Gastrocnemius medialis (tissue), 4 donors: ENCODE measurements around the gene TMEM132C. TPM values are rescaled to one million over a fixed set of nuclear protein-coding genes. Genes with fewer than 3 reads are reported as not detected.

ENCODE experiments used
- ATAC-seq, 2 donors: fragments of 150-250 bp; one replicate each; pipeline ENCODE4 v1.9.1; 2016
- DNase-seq, 2 donors: peaks; one replicate each; pipeline ENCODE4 v3.0.0-alpha.2; 2019
- H3K27ac ChIP-seq, 4 donors: fragments of 200-600 bp; sonication (generic); 1 replicate in 1 of 4; 2 replicates in 3 of 4; pipeline ENCODE4 v1.5.1; 2016 to 2018; ENCODE audit warnings: mild to moderate bottlenecking in 2 of 4, moderate library complexity in 1 of 4
- H3K27me3 ChIP-seq, 3 donors: fragments of 200-600 bp; sonication (generic) in 2 of 3; 1 replicate in 1 of 3; 2 replicates in 2 of 3; pipeline versions ENCODE4 v1.5.1 to v1.6.0; 2016 to 2019; ENCODE audit warnings: mild to moderate bottlenecking in 1 of 3, moderate library complexity in 1 of 3
- H3K36me3 ChIP-seq, 2 donors: fragments of 200-600 bp; sonication (generic) in 1 of 2; one replicate each; pipeline ENCODE4 v1.5.1; 2017 to 2018
- H3K4me1 ChIP-seq, 2 donors: fragments of 200-600 bp; sonication (generic) in 1 of 2; one replicate each; pipeline ENCODE4 v1.5.1; 2016 to 2017; ENCODE audit warnings: mild to moderate bottlenecking in 2 of 2
- H3K4me3 ChIP-seq, 4 donors: fragments of 200-600 bp; sonication (generic) in 3 of 4; 1 replicate in 1 of 4; 2 replicates in 3 of 4; pipeline ENCODE4 v1.5.1; 2016 to 2019; ENCODE audit warnings: mild to moderate bottlenecking in 2 of 4
- H3K9me3 ChIP-seq, 3 donors: fragments of 200-600 bp; sonication (generic) in 2 of 3; 1 replicate in 1 of 3; 2 replicates in 2 of 3; pipeline ENCODE4 v1.5.1; 2016 to 2019
- CTCF ChIP-seq, 5 experiments: fragments of 450-650 bp in 3 of 5; fragments of 200-600 bp in 2 of 5; sonication (generic) in 2 of 5; IDR thresholded peaks in 4 of 5; conservative IDR thresholded peaks in 1 of 5; 1 replicate in 4 of 5; 2 replicates in 1 of 5; pipeline ENCODE4 v1.5.1; 2016 to 2019; ENCODE audit warnings: antibody characterized with exemption in 5 of 5, mild to moderate bottlenecking in 3 of 5, moderate library complexity in 3 of 5
- POLR2A ChIP-seq, 2 donors: fragments of 450-650 bp; IDR thresholded peaks; one replicate each; pipeline ENCODE4 v1.6.1; 2017; ENCODE audit warnings: antibody characterized with exemption in 2 of 2, mild to moderate bottlenecking in 2 of 2, moderate library complexity in 2 of 2
- in situ Hi-C, 4 donors: fragments of 200-750 bp; cut with MboI; loops; one replicate each; pipeline versions ENCODE4 v1.15.0 to v1.8.0; 2017; ENCODE audit warnings: low sequenced_read_pairs in 4 of 4
- intact Hi-C: fragments of 100-400 bp; cut with DNase I; formaldehyde crosslinking; loops from one replicate; pipeline ENCODE4 v1.15.1; 2023; ENCODE audit warnings: low total_unique reads
- total RNA-seq, 4 donors: library from RNA; depleted of rRNA; stranded (reverse); fragments of >200 nt; gene quantifications; one replicate each; pipeline versions ENCODE4 v1.1.0 to v1.2.3, GENCODE V29; 2016

TMEM132C gene
- total RNA-seq, 4 donors from 2014 or later, result 0.24 to 0.82 (median 0.68) TPM

- Histone ChIP-seq H3K27ac (no peak overlapping the region), H3K9me3 (no peaks in the 10 kb centered on the region), H3K27me3 (peaks cover 0 to 10% (median 0%) of the 10 kb centered on the region in 3 donors), H3K4me1 (no peaks in the 10 kb centered on the region), H3K4me3 (no peak overlapping the region), H3K36me3 (no peaks in the 10 kb centered on the region)
- intact Hi-C loops (no loop called here), in situ Hi-C loops (no loop called here)
- no peak for ATAC-seq
- no peak for DNase-seq
- TF ChIP-seq POLR2A (IDR thresholded peaks at IDR 0.05), result no peak
- no peak for TF ChIP-seq CTCF (IDR thresholded peaks at IDR 0.05 in 4 of 5, conservative IDR thresholded peaks at IDR 0.05 in 1 of 5)
Observed at GRCh38 chr12:128729628-128730121, 462.7 kb downstream of the TMEM132C start.

- H3K36me3 ChIP-seq, result no peaks in the 10 kb centered on the region
- no peak overlapping the region for H3K4me3 ChIP-seq
- no peaks in the 10 kb centered on the region for H3K9me3 ChIP-seq
- no peak for DNase-seq
- in situ Hi-C loops (no loop called here), intact Hi-C loops (no loop called here)
- no peak overlapping the region for H3K27ac ChIP-seq
- no peak for ATAC-seq
- peaks cover 0 to 10% (median 1%) of the 10 kb centered on the region in 3 donors for H3K27me3 ChIP-seq
- TF ChIP-seq POLR2A (IDR thresholded peaks at IDR 0.05) (no peak), CTCF (IDR thresholded peaks at IDR 0.05 in 4 of 5, conservative IDR thresholded peaks at IDR 0.05 in 1 of 5) (no peak)
- H3K4me1 ChIP-seq, result no peaks in the 10 kb centered on the region
Observed at GRCh38 chr12:128734371-128734770, 467.4 kb downstream of the TMEM132C start.

GRCh38 chr12:128737292-128737966, 470.5 kb downstream of the TMEM132C start:
- in situ Hi-C loops, result no loop called here
- H3K4me1 ChIP-seq, result no peaks in the 10 kb centered on the region

GRCh38 chr12:128743916-128744315, 476.9 kb downstream of the TMEM132C start:
- TF ChIP-seq CTCF (IDR thresholded peaks at IDR 0.05 in 4 of 5, conservative IDR thresholded peaks at IDR 0.05 in 1 of 5) (no peak), POLR2A (IDR thresholded peaks at IDR 0.05) (no peak)
- Histone ChIP-seq H3K27ac (no peak overlapping the region), H3K4me1 (no peaks in the 10 kb centered on the region), H3K27me3 (peaks cover 0 to 3% (median 0%) of the 10 kb centered on the region in 3 donors), H3K9me3 (no peaks in the 10 kb centered on the region), H3K36me3 (no peaks in the 10 kb centered on the region), H3K4me3 (no peak overlapping the region)
- DNase-seq (no peak), ATAC-seq (no peak)
- in situ Hi-C loops (no loop called here), intact Hi-C loops (no loop called here)

More at GRCh38 chr12:128737292-128737966, 470.5 kb downstream of the TMEM132C start:
- intact Hi-C loops, result no loop called here
- ATAC-seq (no peak), DNase-seq (no peak)
- H3K27me3 ChIP-seq, result peaks cover 0 to 9% (median 3%) of the 10 kb centered on the region in 3 donors
- H3K27ac ChIP-seq, result no peak overlapping the region
- TF ChIP-seq POLR2A (IDR thresholded peaks at IDR 0.05), result no peak
- no peak for TF ChIP-seq CTCF (IDR thresholded peaks at IDR 0.05 in 4 of 5, conservative IDR thresholded peaks at IDR 0.05 in 1 of 5)
- no peaks in the 10 kb centered on the region for H3K36me3 ChIP-seq
- no peak overlapping the region for H3K4me3 ChIP-seq
- no peaks in the 10 kb centered on the region for H3K9me3 ChIP-seq
